VCaP (cell line): ENCODE data around the gene ROCK2.
A peak's percentile ranks its signal among the peaks of the same experiment; 100 is the strongest.

Experiments used
- H3K27ac ChIP-seq: fragments of 450-650 bp; 2 replicates; pipeline ENCODE4 v1.5.1; 2017
- CTCF ChIP-seq: fragments of 450-650 bp; conservative IDR thresholded peaks from 2 replicates; pipeline ENCODE4 v1.5.1; 2017; ENCODE audit warnings: mild to moderate bottlenecking, moderate library complexity

The ROCK2 gene

GRCh38 chr2:11346023-11346482, 1.6 kb upstream of the ROCK2 start:
- peak overlapping the region; percentile 100 for H3K27ac ChIP-seq
- no peak for TF ChIP-seq CTCF

- no peak for TF ChIP-seq CTCF
- peak overlapping the region; percentile 100 for H3K27ac ChIP-seq
Measured at GRCh38 chr2:11344956-11345677, 681 bp upstream of the ROCK2 start.

- no peak for TF ChIP-seq CTCF
- peak overlapping the region; percentile 100 for H3K27ac ChIP-seq
Measured at GRCh38 chr2:11343650-11344341, 640 bp downstream of the ROCK2 start.

- TF ChIP-seq CTCF, result no peak
- H3K27ac ChIP-seq, result peak overlapping the region; percentile 100
Measured at GRCh38 chr2:11343368-11343649, 1.1 kb downstream of the ROCK2 start.

GRCh38 chr2:11342551-11343367, 1.7 kb downstream of the ROCK2 start:
- TF ChIP-seq CTCF, result no peak
- peak overlapping the region; percentile 100 for H3K27ac ChIP-seq

GRCh38 chr2:11340717-11341116, 3.7 kb downstream of the ROCK2 start:
- no peak for TF ChIP-seq CTCF
- H3K27ac ChIP-seq, result 0 out of 2 replicates have a peak overlapping the region, but pooled peaks have one; percentile 100

- H3K27ac ChIP-seq, result no peak overlapping the region
- no peak for TF ChIP-seq CTCF
Measured at GRCh38 chr2:11339508-11340083, 4.8 kb downstream of the ROCK2 start.
